ENCODE data around the gene CHMP4B.

The CHMP4B gene

GRCh38 chr20:33868595-33868994, 57.4 kb downstream of the CHMP4B start:
- Histone ChIP-seq H3K36me3 (ENCODE audit: control insufficient read depth in 1 of 2, insufficient read depth in 2 of 2, low read length in 2 of 2) (no peaks in the 10 kb centered on the region), H3K4me1 (ENCODE audit: control insufficient read depth in 1 of 2, insufficient read depth in 2 of 2, low read length in 2 of 2) (no peaks in the 10 kb centered on the region), H3K4me3 (ENCODE audit: low read depth in 1 of 2, low read length in 2 of 2) (no peak overlapping the region), H3K27ac (ENCODE audit: low read depth, low read length) (no peak overlapping the region), H3K27me3 (ENCODE audit: control insufficient read depth in 1 of 2, insufficient read depth in 2 of 2, low read length in 2 of 2) (no peaks in the 10 kb centered on the region), H3K9me3 (ENCODE audit: control insufficient read depth in 1 of 2, low read length in 2 of 2) (no peaks in the 10 kb centered on the region), H3K9ac (ENCODE audit: low read depth in 1 of 2, low read length in 2 of 2) (no peak overlapping the region)

- no peak overlapping the region for H3K4me3 ChIP-seq (ENCODE audit: low read depth in 1 of 2, low read length in 2 of 2)
- no peaks in the 10 kb centered on the region for H3K4me1 ChIP-seq (ENCODE audit: control insufficient read depth in 1 of 2, insufficient read depth in 2 of 2, low read length in 2 of 2)
- H3K9me3 ChIP-seq (ENCODE audit: control insufficient read depth in 1 of 2, low read length in 2 of 2), result no peaks in the 10 kb centered on the region
- no peak overlapping the region for H3K27ac ChIP-seq (ENCODE audit: low read depth, low read length)
- no peaks in the 10 kb centered on the region for H3K36me3 ChIP-seq (ENCODE audit: control insufficient read depth in 1 of 2, insufficient read depth in 2 of 2, low read length in 2 of 2)
- H3K27me3 ChIP-seq (ENCODE audit: control insufficient read depth in 1 of 2, insufficient read depth in 2 of 2, low read length in 2 of 2), result no peaks in the 10 kb centered on the region
- no peak overlapping the region for H3K9ac ChIP-seq (ENCODE audit: low read depth in 1 of 2, low read length in 2 of 2)
These were observed 58.1 kb downstream of the CHMP4B start for GRCh38 chr20:33869283-33869682.

GRCh38 chr20:33871362-33871761, 60.2 kb downstream of the CHMP4B start:
- H3K9ac ChIP-seq (ENCODE audit: low read depth in 1 of 2, low read length in 2 of 2), result no peak overlapping the region
- no peaks in the 10 kb centered on the region for H3K36me3 ChIP-seq (ENCODE audit: control insufficient read depth in 1 of 2, insufficient read depth in 2 of 2, low read length in 2 of 2)
- peak overlapping the region in 1 of 2 donors; percentile 16 for H3K4me3 ChIP-seq (ENCODE audit: low read depth in 1 of 2, low read length in 2 of 2)

GRCh38 chr20:33874129-33874528, 63.0 kb downstream of the CHMP4B start:
- Histone ChIP-seq H3K4me3 (ENCODE audit: low read depth in 1 of 2, low read length in 2 of 2) (no peak overlapping the region), H3K9me3 (ENCODE audit: control insufficient read depth in 1 of 2, low read length in 2 of 2) (peaks cover 0 to 6% of the 10 kb centered on the region in 2 donors), H3K9ac (ENCODE audit: low read depth in 1 of 2, low read length in 2 of 2) (no peak overlapping the region), H3K27ac (ENCODE audit: low read depth, low read length) (no peak overlapping the region), H3K27me3 (ENCODE audit: control insufficient read depth in 1 of 2, insufficient read depth in 2 of 2, low read length in 2 of 2) (no peaks in the 10 kb centered on the region), H3K36me3 (ENCODE audit: control insufficient read depth in 1 of 2, insufficient read depth in 2 of 2, low read length in 2 of 2) (no peaks in the 10 kb centered on the region), H3K4me1 (ENCODE audit: control insufficient read depth in 1 of 2, insufficient read depth in 2 of 2, low read length in 2 of 2) (no peaks in the 10 kb centered on the region)

More at GRCh38 chr20:33871362-33871761, 60.2 kb downstream of the CHMP4B start:
- H3K4me1 ChIP-seq (ENCODE audit: control insufficient read depth in 1 of 2, insufficient read depth in 2 of 2, low read length in 2 of 2), result no peaks in the 10 kb centered on the region
- H3K9me3 ChIP-seq (ENCODE audit: control insufficient read depth in 1 of 2, low read length in 2 of 2), result no peaks in the 10 kb centered on the region
- no peaks in the 10 kb centered on the region for H3K27me3 ChIP-seq (ENCODE audit: control insufficient read depth in 1 of 2, insufficient read depth in 2 of 2, low read length in 2 of 2)
- H3K27ac ChIP-seq (ENCODE audit: low read depth, low read length), result no peak overlapping the region

GRCh38 chr20:33875055-33875454, 63.9 kb downstream of the CHMP4B start:
- peaks cover 0 to 6% of the 10 kb centered on the region in 2 donors for H3K9me3 ChIP-seq (ENCODE audit: control insufficient read depth in 1 of 2, low read length in 2 of 2)
- H3K4me1 ChIP-seq (ENCODE audit: control insufficient read depth in 1 of 2, insufficient read depth in 2 of 2, low read length in 2 of 2), result no peaks in the 10 kb centered on the region
- no peak overlapping the region for H3K4me3 ChIP-seq (ENCODE audit: low read depth in 1 of 2, low read length in 2 of 2)
- H3K36me3 ChIP-seq (ENCODE audit: control insufficient read depth in 1 of 2, insufficient read depth in 2 of 2, low read length in 2 of 2), result no peaks in the 10 kb centered on the region
- H3K27ac ChIP-seq (ENCODE audit: low read depth, low read length), result no peak overlapping the region
- no peaks in the 10 kb centered on the region for H3K27me3 ChIP-seq (ENCODE audit: control insufficient read depth in 1 of 2, insufficient read depth in 2 of 2, low read length in 2 of 2)
- no peak overlapping the region for H3K9ac ChIP-seq (ENCODE audit: low read depth in 1 of 2, low read length in 2 of 2)

- H3K9me3 ChIP-seq (ENCODE audit: control insufficient read depth in 1 of 2, low read length in 2 of 2), result peaks cover 0 to 6% of the 10 kb centered on the region in 2 donors
- no peak overlapping the region for H3K4me3 ChIP-seq (ENCODE audit: low read depth in 1 of 2, low read length in 2 of 2)
- no peaks in the 10 kb centered on the region for H3K4me1 ChIP-seq (ENCODE audit: control insufficient read depth in 1 of 2, insufficient read depth in 2 of 2, low read length in 2 of 2)
- no peak overlapping the region for H3K9ac ChIP-seq (ENCODE audit: low read depth in 1 of 2, low read length in 2 of 2)
- H3K27ac ChIP-seq (ENCODE audit: low read depth, low read length), result no peak overlapping the region
- no peaks in the 10 kb centered on the region for H3K36me3 ChIP-seq (ENCODE audit: control insufficient read depth in 1 of 2, insufficient read depth in 2 of 2, low read length in 2 of 2)
- no peaks in the 10 kb centered on the region for H3K27me3 ChIP-seq (ENCODE audit: control insufficient read depth in 1 of 2, insufficient read depth in 2 of 2, low read length in 2 of 2)
These were observed 64.4 kb downstream of the CHMP4B start for GRCh38 chr20:33875534-33876026.

GRCh38 chr20:33878583-33878982, 67.4 kb downstream of the CHMP4B start:
- Histone ChIP-seq H3K9me3 (ENCODE audit: control insufficient read depth in 1 of 2, low read length in 2 of 2) (peaks cover 0 to 6% of the 10 kb centered on the region in 2 donors), H3K9ac (ENCODE audit: low read depth in 1 of 2, low read length in 2 of 2) (no peak overlapping the region), H3K4me1 (ENCODE audit: control insufficient read depth in 1 of 2, insufficient read depth in 2 of 2, low read length in 2 of 2) (no peaks in the 10 kb centered on the region), H3K36me3 (ENCODE audit: control insufficient read depth in 1 of 2, insufficient read depth in 2 of 2, low read length in 2 of 2) (no peaks in the 10 kb centered on the region), H3K27ac (ENCODE audit: low read depth, low read length) (no peak overlapping the region), H3K27me3 (ENCODE audit: control insufficient read depth in 1 of 2, insufficient read depth in 2 of 2, low read length in 2 of 2) (peaks cover 0 to 9% of the 10 kb centered on the region in 2 donors), H3K4me3 (ENCODE audit: low read depth in 1 of 2, low read length in 2 of 2) (no peak overlapping the region)

- H3K9ac ChIP-seq (ENCODE audit: low read depth in 1 of 2, low read length in 2 of 2), result no peak overlapping the region
- H3K27ac ChIP-seq (ENCODE audit: low read depth, low read length), result no peak overlapping the region
- peaks cover 0 to 9% of the 10 kb centered on the region in 2 donors for H3K27me3 ChIP-seq (ENCODE audit: control insufficient read depth in 1 of 2, insufficient read depth in 2 of 2, low read length in 2 of 2)
- H3K4me1 ChIP-seq (ENCODE audit: control insufficient read depth in 1 of 2, insufficient read depth in 2 of 2, low read length in 2 of 2), result no peaks in the 10 kb centered on the region
- H3K9me3 ChIP-seq (ENCODE audit: control insufficient read depth in 1 of 2, low read length in 2 of 2), result peaks cover 0 to 6% of the 10 kb centered on the region in 2 donors
- H3K4me3 ChIP-seq (ENCODE audit: low read depth in 1 of 2, low read length in 2 of 2), result no peak overlapping the region
- H3K36me3 ChIP-seq (ENCODE audit: control insufficient read depth in 1 of 2, insufficient read depth in 2 of 2, low read length in 2 of 2), result no peaks in the 10 kb centered on the region
These were observed 69.2 kb downstream of the CHMP4B start for GRCh38 chr20:33880396-33880795.

GRCh38 chr20:33881989-33882388, 70.8 kb downstream of the CHMP4B start:
- no peaks in the 10 kb centered on the region for H3K4me1 ChIP-seq (ENCODE audit: control insufficient read depth in 1 of 2, insufficient read depth in 2 of 2, low read length in 2 of 2)
- H3K9ac ChIP-seq (ENCODE audit: low read depth in 1 of 2, low read length in 2 of 2), result no peak overlapping the region
- peaks cover 0 to 9% of the 10 kb centered on the region in 2 donors for H3K27me3 ChIP-seq (ENCODE audit: control insufficient read depth in 1 of 2, insufficient read depth in 2 of 2, low read length in 2 of 2)
- no peaks in the 10 kb centered on the region for H3K36me3 ChIP-seq (ENCODE audit: control insufficient read depth in 1 of 2, insufficient read depth in 2 of 2, low read length in 2 of 2)
- H3K9me3 ChIP-seq (ENCODE audit: control insufficient read depth in 1 of 2, low read length in 2 of 2), result peaks cover 0 to 6% of the 10 kb centered on the region in 2 donors
- no peak overlapping the region for H3K4me3 ChIP-seq (ENCODE audit: low read depth in 1 of 2, low read length in 2 of 2)
- H3K27ac ChIP-seq (ENCODE audit: low read depth, low read length), result no peak overlapping the region

GRCh38 chr20:33882481-33882880, 71.3 kb downstream of the CHMP4B start:
- Histone ChIP-seq H3K9ac (ENCODE audit: low read depth in 1 of 2, low read length in 2 of 2) (no peak overlapping the region), H3K27me3 (ENCODE audit: control insufficient read depth in 1 of 2, insufficient read depth in 2 of 2, low read length in 2 of 2) (peaks cover 0 to 9% of the 10 kb centered on the region in 2 donors), H3K36me3 (ENCODE audit: control insufficient read depth in 1 of 2, insufficient read depth in 2 of 2, low read length in 2 of 2) (no peaks in the 10 kb centered on the region), H3K9me3 (ENCODE audit: control insufficient read depth in 1 of 2, low read length in 2 of 2) (peaks cover 0 to 6% of the 10 kb centered on the region in 2 donors), H3K27ac (ENCODE audit: low read depth, low read length) (peak overlapping the region; percentile 20), H3K4me3 (ENCODE audit: low read depth in 1 of 2, low read length in 2 of 2) (no peak overlapping the region), H3K4me1 (ENCODE audit: control insufficient read depth in 1 of 2, insufficient read depth in 2 of 2, low read length in 2 of 2) (no peaks in the 10 kb centered on the region)

GRCh38 chr20:33883164-33883563, 72.0 kb downstream of the CHMP4B start:
- Histone ChIP-seq H3K9ac (ENCODE audit: low read depth in 1 of 2, low read length in 2 of 2) (no peak overlapping the region), H3K36me3 (ENCODE audit: control insufficient read depth in 1 of 2, insufficient read depth in 2 of 2, low read length in 2 of 2) (no peaks in the 10 kb centered on the region), H3K9me3 (ENCODE audit: control insufficient read depth in 1 of 2, low read length in 2 of 2) (peaks cover 0 to 5% of the 10 kb centered on the region in 2 donors), H3K27ac (ENCODE audit: low read depth, low read length) (no peak overlapping the region), H3K27me3 (ENCODE audit: control insufficient read depth in 1 of 2, insufficient read depth in 2 of 2, low read length in 2 of 2) (peaks cover 0 to 9% of the 10 kb centered on the region in 2 donors), H3K4me1 (ENCODE audit: control insufficient read depth in 1 of 2, insufficient read depth in 2 of 2, low read length in 2 of 2) (no peaks in the 10 kb centered on the region), H3K4me3 (ENCODE audit: low read depth in 1 of 2, low read length in 2 of 2) (no peak overlapping the region)
